ENCODE measurements around the gene FHIP1A.
"Not testable (repeated sequence)": the region's sequence is repeated elsewhere in the genome, so short reads cannot be mapped to it uniquely, and the experiment has no call there.

Gene FHIP1A

DNA sequence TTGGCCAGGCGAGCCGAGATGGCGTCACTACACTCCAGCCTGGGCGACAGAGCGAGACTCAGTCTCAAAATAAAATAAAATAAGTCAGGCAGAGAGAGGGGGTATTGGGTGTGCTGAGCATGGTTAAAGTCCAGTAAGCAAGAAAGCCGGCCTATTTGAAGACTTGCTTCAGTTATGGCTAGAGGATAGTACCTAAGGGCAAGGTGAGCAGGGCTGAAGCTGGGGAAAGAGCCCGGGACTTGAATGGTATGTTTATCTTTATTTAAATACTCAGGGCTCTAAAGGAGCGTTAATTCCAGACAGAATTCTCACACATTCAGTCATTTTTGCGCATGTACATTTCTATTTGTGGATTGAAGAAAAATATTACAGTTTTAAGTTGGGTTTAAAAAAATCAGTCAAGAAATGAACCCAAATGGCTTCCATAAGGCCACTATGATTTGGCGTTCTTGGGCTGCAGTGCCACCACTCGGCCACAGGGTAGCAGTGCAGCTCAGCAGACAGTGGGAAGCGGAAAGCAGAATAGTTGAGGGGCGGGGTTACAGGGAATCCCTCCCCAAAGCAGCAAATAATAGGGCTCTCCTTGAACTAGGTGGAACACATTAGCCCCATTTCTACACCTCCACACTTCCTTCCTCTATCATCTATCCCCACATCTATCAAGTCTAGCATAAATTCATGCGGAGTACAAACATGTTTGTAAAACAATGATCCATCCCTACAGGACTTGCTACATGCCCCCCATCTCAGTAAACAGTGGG is 46.4 kb upstream of the FHIP1A start:
- Histone ChIP-seq H3K27me3 (ENCODE audit: insufficient read depth, low read length) (no peaks in the 10 kb centered on the region), H4K91ac (ENCODE audit: low read depth, low read length) (no peak overlapping the region), H3K23ac (ENCODE audit: low read length) (no peak overlapping the region), H3K9ac (ENCODE audit: low read length) (no peak overlapping the region), H3K4me2 (ENCODE audit: low read length) (no peak overlapping the region), H4K8ac (ENCODE audit: low read depth, low read length) (no peak overlapping the region), H3K36me3 (ENCODE audit: control insufficient read depth in 1 of 2, insufficient read depth in 2 of 2, low read length in 2 of 2) (no peaks in the 10 kb centered on the region), H2AK5ac (ENCODE audit: low read length) (no peak overlapping the region), H3K27ac (ENCODE audit: low read depth, low read length) (no peak overlapping the region), H3K4me1 (ENCODE audit: control insufficient read depth in 1 of 2, insufficient read depth in 2 of 2, low read length in 2 of 2) (no peaks in the 10 kb centered on the region), H3K79me2 (ENCODE audit: control insufficient read depth, insufficient read depth, low read length, poor library complexity) (no peaks in the 10 kb centered on the region), H3K18ac (ENCODE audit: low read length) (no peak overlapping the region), H4K12ac (ENCODE audit: low read depth, low read length) (no peak overlapping the region), H2AFZ (ENCODE audit: insufficient read depth, low read length, poor library complexity) (no peak overlapping the region), H2BK120ac (ENCODE audit: insufficient read depth, low read length, poor library complexity) (no peak overlapping the region), H3K4ac (ENCODE audit: low read depth, low read length) (no peak overlapping the region), H2BK5ac (ENCODE audit: low read depth, low read length, poor library complexity) (no peak overlapping the region), H2BK12ac (ENCODE audit: low read length) (no peak overlapping the region), H3K9me3 (ENCODE audit: insufficient read depth, low read depth, low read length) (no peaks in the 10 kb centered on the region), H3K79me1 (ENCODE audit: low read length) (no peaks in the 10 kb centered on the region), H3K4me3 (ENCODE audit: low read depth, low read length) (no peak overlapping the region), H3K14ac (ENCODE audit: low read length) (no peak overlapping the region)
- WGBS (ENCODE audit: extremely low coverage, insufficient coverage, insufficient read length), result no CpG with 5 or more reads among the region's 14 CpGs
- peak; percentile 67 to 91 for DNase-seq

DNA sequence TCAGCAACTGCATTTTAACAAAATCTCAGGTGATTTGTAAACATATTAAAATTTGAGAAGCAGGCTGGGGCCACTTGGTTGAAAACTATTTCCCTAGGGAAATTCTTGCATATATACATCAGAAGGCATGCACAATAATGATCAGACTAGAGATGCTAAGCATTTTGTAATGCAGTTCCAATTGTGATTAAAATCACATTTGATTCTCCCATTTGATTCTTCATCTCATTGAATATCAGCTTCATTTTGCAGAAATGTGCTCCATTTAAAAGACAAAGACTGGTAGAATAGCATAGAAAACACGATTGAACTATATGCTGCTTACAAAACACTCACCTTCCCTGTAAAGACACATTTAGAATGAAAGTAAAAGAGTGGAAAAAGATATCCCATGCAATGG is 32.4 kb upstream of the FHIP1A start:
- Histone ChIP-seq H3K4me2 (ENCODE audit: low read length) (no peak overlapping the region), H3K79me1 (ENCODE audit: low read length) (no peaks in the 10 kb centered on the region), H2AFZ (ENCODE audit: insufficient read depth, low read length, poor library complexity) (no peak overlapping the region), H3K14ac (ENCODE audit: low read length) (no peak overlapping the region), H4K8ac (ENCODE audit: low read depth, low read length) (no peak overlapping the region), H4K12ac (ENCODE audit: low read depth, low read length) (no peak overlapping the region), H2AK5ac (ENCODE audit: low read length) (no peak overlapping the region), H2BK5ac (ENCODE audit: low read depth, low read length, poor library complexity) (no peak overlapping the region), H3K79me2 (ENCODE audit: control insufficient read depth, insufficient read depth, low read length, poor library complexity) (no peaks in the 10 kb centered on the region), H4K91ac (ENCODE audit: low read depth, low read length) (no peak overlapping the region), H3K23ac (ENCODE audit: low read length) (no peak overlapping the region), H3K36me3 (ENCODE audit: control insufficient read depth in 1 of 2, insufficient read depth in 2 of 2, low read length in 2 of 2) (no peaks in the 10 kb centered on the region), H3K27me3 (ENCODE audit: insufficient read depth, low read length) (no peaks in the 10 kb centered on the region), H3K4me1 (ENCODE audit: control insufficient read depth in 1 of 2, insufficient read depth in 2 of 2, low read length in 2 of 2) (no peaks in the 10 kb centered on the region), H3K4me3 (ENCODE audit: low read depth, low read length) (no peak overlapping the region), H3K4ac (ENCODE audit: low read depth, low read length) (no peak overlapping the region), H3K27ac (ENCODE audit: low read depth, low read length) (no peak overlapping the region), H3K9ac (ENCODE audit: low read length) (no peak overlapping the region), H2BK120ac (ENCODE audit: insufficient read depth, low read length, poor library complexity) (no peak overlapping the region), H2BK12ac (ENCODE audit: low read length) (no peak overlapping the region), H3K9me3 (ENCODE audit: insufficient read depth, low read depth, low read length) (no peaks in the 10 kb centered on the region), H3K18ac (ENCODE audit: low read length) (no peak overlapping the region)
- WGBS (ENCODE audit: extremely low coverage, insufficient coverage, insufficient read length), result no CpG with 5 or more reads among the region's 1 CpG
- no peak for DNase-seq

DNA sequence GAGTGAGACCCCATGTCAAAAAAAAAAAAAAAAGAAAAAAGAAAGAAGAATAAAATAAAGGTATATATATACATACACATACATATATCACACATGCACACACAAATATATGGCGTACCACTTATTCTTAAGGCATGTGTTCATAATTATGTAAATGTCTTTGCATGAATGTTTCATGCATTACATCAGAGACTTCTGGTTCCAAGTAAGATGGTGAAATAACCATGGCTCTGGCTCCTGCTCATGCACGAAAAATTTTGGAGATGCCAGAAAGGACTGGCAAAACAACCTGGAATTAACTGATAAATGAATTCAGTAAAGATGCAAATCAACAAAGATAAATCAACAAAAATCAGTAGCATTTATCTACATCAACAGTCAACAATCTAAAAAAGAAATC is 19.7 kb upstream of the FHIP1A start:
- Histone ChIP-seq H3K4me1 (ENCODE audit: control insufficient read depth in 1 of 2, insufficient read depth in 2 of 2, low read length in 2 of 2) (no peaks in the 10 kb centered on the region), H3K14ac (ENCODE audit: low read length) (no peak overlapping the region), H4K12ac (ENCODE audit: low read depth, low read length) (no peak overlapping the region), H3K4me3 (ENCODE audit: low read depth, low read length) (no peak overlapping the region), H2BK120ac (ENCODE audit: insufficient read depth, low read length, poor library complexity) (no peak overlapping the region), H2AK5ac (ENCODE audit: low read length) (no peak overlapping the region), H3K4ac (ENCODE audit: low read depth, low read length) (no peak overlapping the region), H2BK5ac (ENCODE audit: low read depth, low read length, poor library complexity) (no peak overlapping the region), H3K36me3 (ENCODE audit: control insufficient read depth in 1 of 2, insufficient read depth in 2 of 2, low read length in 2 of 2) (no peaks in the 10 kb centered on the region), H4K91ac (ENCODE audit: low read depth, low read length) (no peak overlapping the region), H3K79me2 (ENCODE audit: control insufficient read depth, insufficient read depth, low read length, poor library complexity) (no peaks in the 10 kb centered on the region), H3K4me2 (ENCODE audit: low read length) (no peak overlapping the region), H3K9me3 (ENCODE audit: insufficient read depth, low read depth, low read length) (no peaks in the 10 kb centered on the region), H4K8ac (ENCODE audit: low read depth, low read length) (no peak overlapping the region), H3K79me1 (ENCODE audit: low read length) (no peaks in the 10 kb centered on the region), H2AFZ (ENCODE audit: insufficient read depth, low read length, poor library complexity) (no peak overlapping the region), H3K9ac (ENCODE audit: low read length) (no peak overlapping the region), H2BK12ac (ENCODE audit: low read length) (no peak overlapping the region), H3K27me3 (ENCODE audit: insufficient read depth, low read length) (no peaks in the 10 kb centered on the region), H3K23ac (ENCODE audit: low read length) (no peak overlapping the region), H3K27ac (ENCODE audit: low read depth, low read length) (no peak overlapping the region), H3K18ac (ENCODE audit: low read length) (no peak overlapping the region)
- peak; percentile 27 to 83 for DNase-seq
- no CpG with 5 or more reads among the region's 2 CpGs for WGBS (ENCODE audit: extremely low coverage, insufficient coverage, insufficient read length)

DNA sequence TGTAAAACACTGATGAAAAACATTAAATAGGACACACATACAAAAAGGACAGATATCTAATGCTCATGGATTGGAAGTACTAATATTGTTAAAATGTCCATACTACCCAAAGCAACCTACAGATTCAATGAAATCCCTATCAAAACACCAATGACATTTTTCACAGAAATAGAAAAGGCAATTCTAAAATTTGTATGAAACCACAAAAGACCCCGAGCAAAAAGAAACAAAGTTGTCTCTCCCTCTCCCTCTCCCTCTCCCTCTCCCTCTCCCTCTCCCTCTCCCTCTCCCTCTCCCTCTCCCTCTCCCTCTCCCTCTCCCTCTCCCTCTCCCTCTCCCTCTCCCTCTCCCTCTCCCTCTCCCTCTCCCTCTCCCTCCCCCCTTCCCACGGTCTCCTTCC is 19.2 kb upstream of the FHIP1A start:
- not testable (repeated sequence) for H3K4me3 ChIP-seq (ENCODE audit: low read depth, low read length); H3K23ac ChIP-seq (ENCODE audit: low read length); H3K9ac ChIP-seq (ENCODE audit: low read length); H2BK5ac ChIP-seq (ENCODE audit: low read depth, low read length, poor library complexity); H3K18ac ChIP-seq (ENCODE audit: low read length); H3K4me2 ChIP-seq (ENCODE audit: low read length); H2AFZ ChIP-seq (ENCODE audit: insufficient read depth, low read length, poor library complexity); H3K27me3 ChIP-seq (ENCODE audit: insufficient read depth, low read length); H2BK120ac ChIP-seq (ENCODE audit: insufficient read depth, low read length, poor library complexity); H3K79me2 ChIP-seq (ENCODE audit: control insufficient read depth, insufficient read depth, low read length, poor library complexity); H3K79me1 ChIP-seq (ENCODE audit: low read length); H4K12ac ChIP-seq (ENCODE audit: low read depth, low read length); DNase-seq; H2BK12ac ChIP-seq (ENCODE audit: low read length); H3K14ac ChIP-seq (ENCODE audit: low read length); H3K27ac ChIP-seq (ENCODE audit: low read depth, low read length); H3K36me3 ChIP-seq (ENCODE audit: control insufficient read depth in 1 of 2, insufficient read depth in 2 of 2, low read length in 2 of 2); H4K8ac ChIP-seq (ENCODE audit: low read depth, low read length); H3K4me1 ChIP-seq (ENCODE audit: control insufficient read depth in 1 of 2, insufficient read depth in 2 of 2, low read length in 2 of 2); H2AK5ac ChIP-seq (ENCODE audit: low read length); H3K9me3 ChIP-seq (ENCODE audit: insufficient read depth, low read depth, low read length); H3K4ac ChIP-seq (ENCODE audit: low read depth, low read length); H4K91ac ChIP-seq (ENCODE audit: low read depth, low read length)
- WGBS (ENCODE audit: extremely low coverage, insufficient coverage, insufficient read length), result no CpG with 5 or more reads among the region's 2 CpGs

All from trophoblast cell (in vitro differentiated cells and primary cell).